ENCODE data around the gene UNC13A. TPM values are rescaled to one million over a fixed set of nuclear protein-coding genes. Genes with fewer than 3 reads are reported as not detected.

UNC13A gene
- total RNA-seq, 1 donor from 2014 or later: 0.04 TPM

GRCh38 chr19:17711851-17712250 is 23.7 kb upstream of the UNC13A start:
- no peaks in the 10 kb centered on the region for H3K27me3 Mint-ChIP-seq
- no peaks in the 10 kb centered on the region for H3K9me3 Mint-ChIP-seq
- H3K36me3 Mint-ChIP-seq (ENCODE audit: low read depth): no peaks in the 10 kb centered on the region
- ChIA-PET POLR2A (interaction anchor here (0.6 kb wide), 1 partner anchor 81 kb away, joined by 7 read pairs; no protein-coding TSS in a partner anchor), CTCF (no interaction called here)
- H3K4me1 Mint-ChIP-seq: no peaks in the 10 kb centered on the region
- ATAC-seq (ENCODE audit: low read depth) (no peak), DNase-seq (no peak)
- no peak overlapping the region for H3K27ac Mint-ChIP-seq
- TF ChIP-seq CTCF (IDR thresholded peaks at IDR 0.05): no peak
- H3K4me3 Mint-ChIP-seq: no peak overlapping the region
- intact Hi-C loops (cut with micrococcal nuclease): no loop called here

DNA sequence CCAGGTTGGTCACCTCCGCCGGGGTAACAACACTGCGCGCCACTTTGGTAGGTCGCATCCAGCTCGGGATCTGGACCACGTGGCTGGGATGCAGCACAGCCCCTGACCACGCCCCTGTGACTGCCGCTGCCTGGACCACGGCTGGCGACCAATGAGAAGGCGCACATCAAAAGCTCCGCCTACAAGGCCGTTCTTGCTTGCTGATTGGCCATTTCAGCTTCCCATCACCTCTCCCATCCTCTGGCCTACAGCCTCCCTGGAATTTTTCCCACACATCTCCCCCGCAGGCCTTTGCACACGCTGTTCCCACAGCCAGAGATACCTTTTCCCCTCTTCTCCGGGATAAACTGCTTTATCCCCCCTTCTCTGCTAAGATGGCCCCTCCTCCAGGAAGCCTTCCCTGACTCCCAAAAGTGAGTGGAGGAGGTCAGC is 18.6 kb upstream of the UNC13A start:
- no peak for TF ChIP-seq CTCF (IDR thresholded peaks at IDR 0.05)
- DNase-seq (no peak), ATAC-seq (ENCODE audit: low read depth) (no peak)
- Mint-ChIP-seq H3K27me3 (no peaks in the 10 kb centered on the region), H3K9me3 (no peaks in the 10 kb centered on the region), H3K36me3 (ENCODE audit: low read depth) (no peaks in the 10 kb centered on the region), H3K4me1 (peaks cover 2% of the 10 kb centered on the region), H3K27ac (no peak overlapping the region), H3K4me3 (no peak overlapping the region)
- POLR2A ChIA-PET: interaction anchor here (0.5 to 1.0 kb wide), 2 partner anchors 79 to 186 kb away, joined by 3 read pairs; no protein-coding TSS in a partner anchor
- intact Hi-C loops (cut with micrococcal nuclease): no loop called here
- CTCF ChIA-PET: interaction anchor here (1.2 to 7.0 kb wide), 3 partner anchors 60 to 149 kb away, joined by 3 to 81 read pairs (median 7); no protein-coding TSS in a partner anchor

GRCh38 chr19:17703824-17704463 is 15.8 kb upstream of the UNC13A start:
- no peaks in the 10 kb centered on the region for H3K36me3 Mint-ChIP-seq (ENCODE audit: low read depth)
- intact Hi-C loops (cut with micrococcal nuclease): loop anchor here (1.0 to 2.0 kb wide), 4 partner anchors 62 to 229 kb away; partner anchors contain the start of gene CCDC124
- H3K4me1 Mint-ChIP-seq: peaks cover 2% of the 10 kb centered on the region
- H3K4me3 Mint-ChIP-seq: no peak overlapping the region
- DNase-seq (peak; percentile 70), ATAC-seq (ENCODE audit: low read depth) (peak; percentile 97)
- no peaks in the 10 kb centered on the region for H3K9me3 Mint-ChIP-seq
- no peak overlapping the region for H3K27ac Mint-ChIP-seq
- peak; percentile 64 for TF ChIP-seq CTCF (IDR thresholded peaks at IDR 0.05)
- H3K27me3 Mint-ChIP-seq: peaks cover 8% of the 10 kb centered on the region
- POLR2A ChIA-PET: interaction anchor here (1.5 to 2.3 kb wide), 3 partner anchors 63 to 155 kb away, joined by 5 to 6 read pairs (median 6); partner anchors contain the start of gene RPL18A
- CTCF ChIA-PET: interaction anchor here (0.7 to 7.0 kb wide), 12 partner anchors 13 to 156 kb away, joined by 3 to 81 read pairs (median 6); partner anchors contain the start of gene RPL18A

DNA sequence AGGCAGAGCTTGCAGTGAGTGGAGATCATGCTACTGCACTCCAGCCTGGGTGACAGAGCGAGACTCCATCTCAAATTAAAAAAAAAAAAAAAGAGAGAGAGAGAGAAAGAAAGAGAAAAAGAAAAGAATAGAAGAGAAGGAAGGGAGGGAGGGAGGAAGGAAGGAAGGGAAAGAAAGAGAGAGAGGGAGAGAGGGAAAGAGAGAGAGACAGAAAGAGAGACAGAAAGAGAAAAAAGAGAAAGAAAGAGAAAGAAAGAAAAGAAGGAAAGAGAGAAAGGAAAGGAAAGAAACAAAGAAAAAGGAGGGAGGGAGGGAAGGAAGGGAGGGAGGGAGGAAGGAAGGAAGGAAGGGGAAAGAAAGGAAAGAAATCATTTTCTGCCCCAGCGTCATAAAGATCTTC is 7.0 kb upstream of the UNC13A start:
- POLR2A ChIA-PET: no interaction called here

More for the DNA sequence above, 7.0 kb upstream of the UNC13A start:
- Mint-ChIP-seq H3K9me3 (no peaks in the 10 kb centered on the region), H3K36me3 (ENCODE audit: low read depth) (no peaks in the 10 kb centered on the region), H3K27ac (no peak overlapping the region), H3K4me1 (no peaks in the 10 kb centered on the region), H3K4me3 (no peak overlapping the region), H3K27me3 (peaks cover 43% of the 10 kb centered on the region)
- TF ChIP-seq CTCF (IDR thresholded peaks at IDR 0.05): no peak
- CTCF ChIA-PET: no interaction called here
- DNase-seq (no peak), ATAC-seq (ENCODE audit: low read depth) (no peak)
- intact Hi-C loops (cut with micrococcal nuclease): no loop called here
